Gastroesophageal sphincter (tissue), 3 donors: ENCODE results near the gene SLCO1A2.

Source experiments
- CTCF ChIP-seq, 4 experiments: fragments of 200-600 bp in 2 of 4; fragments of 450-650 bp in 2 of 4; sonication (generic) in 1 of 4; IDR thresholded peaks; one replicate each; pipeline ENCODE4 v1.5.1; 2017 to 2019; ENCODE audit warnings: antibody characterized with exemption in 4 of 4, mild to moderate bottlenecking in 2 of 4, moderate library complexity in 2 of 4
- POLR2A ChIP-seq, 2 donors: fragments of 450-650 bp; IDR thresholded peaks; one replicate each; pipeline ENCODE4 v1.6.1; 2017; ENCODE audit warnings: antibody characterized with exemption in 2 of 2, mild to moderate bottlenecking in 2 of 2, moderate library complexity in 1 of 2

GRCh38 chr12:21353487-21353886 is 18.8 kb upstream of the SLCO1A2 start:
- no peak for TF ChIP-seq CTCF (IDR thresholded peaks at IDR 0.05)
- TF ChIP-seq POLR2A (IDR thresholded peaks at IDR 0.05) = no peak
